ENCODE results near the gene CDH4.

CDH4 gene

GRCh38 chr20:61655591-61655990 lies 403.5 kb downstream of the CDH4 start:
- no peak for DNase-seq (ENCODE audit: low read depth)

- no peak for DNase-seq (ENCODE audit: low read depth)
Observed at GRCh38 chr20:61656198-61656597, 404.1 kb downstream of the CDH4 start.

- DNase-seq (ENCODE audit: low read depth): no peak
Observed at GRCh38 chr20:61657721-61658377, 405.8 kb downstream of the CDH4 start.

- DNase-seq (ENCODE audit: low read depth): no peak
Observed at GRCh38 chr20:61658563-61658962, 406.5 kb downstream of the CDH4 start.

DNA sequence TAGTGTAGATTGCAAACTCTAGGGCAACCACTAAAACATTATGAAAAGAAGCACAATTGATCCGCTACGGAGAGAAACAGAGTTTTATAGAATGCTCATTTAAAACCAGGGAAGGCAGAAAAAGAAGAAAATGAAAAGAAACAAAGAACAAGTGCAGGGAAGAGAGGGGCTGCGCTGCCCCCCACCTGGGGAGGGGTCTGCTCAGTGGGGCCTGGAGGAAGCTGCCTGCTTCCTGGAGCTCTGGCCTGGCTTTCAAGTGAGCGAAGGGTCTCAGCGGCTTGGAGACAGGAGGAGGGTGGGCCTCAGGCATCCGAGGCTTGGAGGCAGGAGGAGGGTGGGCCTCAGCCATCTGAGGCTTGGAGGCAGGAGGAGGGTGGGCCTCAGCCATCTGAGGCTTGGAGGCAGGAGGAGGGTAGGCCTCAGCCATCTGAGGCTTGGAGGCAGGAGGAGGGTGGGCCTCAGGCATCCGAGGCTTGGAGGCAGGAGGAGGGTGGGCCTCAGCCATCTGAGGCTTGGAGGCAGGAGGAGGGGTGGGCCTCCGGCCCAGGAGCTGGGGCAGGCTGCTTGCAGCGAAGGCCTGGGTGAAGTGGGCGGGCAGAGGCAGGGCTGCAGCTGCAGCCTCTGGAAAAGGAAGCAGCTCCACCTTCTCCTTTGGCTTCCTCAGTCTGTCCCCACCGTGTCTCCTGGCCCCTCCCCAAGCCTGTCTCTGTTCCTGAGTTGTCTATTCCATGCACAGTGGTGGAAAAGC lies 407.4 kb downstream of the CDH4 start:
- no peak for DNase-seq (ENCODE audit: low read depth)

GRCh38 chr20:61659994-61660346 lies 407.9 kb downstream of the CDH4 start:
- no peak for DNase-seq (ENCODE audit: low read depth)

GRCh38 chr20:61660559-61660958 lies 408.5 kb downstream of the CDH4 start:
- DNase-seq (ENCODE audit: low read depth): no peak

GRCh38 chr20:61661025-61661424 lies 409.0 kb downstream of the CDH4 start:
- no peak for DNase-seq (ENCODE audit: low read depth)

- no peak for DNase-seq (ENCODE audit: low read depth)
Observed at GRCh38 chr20:61661583-61661982, 409.5 kb downstream of the CDH4 start.

DNA sequence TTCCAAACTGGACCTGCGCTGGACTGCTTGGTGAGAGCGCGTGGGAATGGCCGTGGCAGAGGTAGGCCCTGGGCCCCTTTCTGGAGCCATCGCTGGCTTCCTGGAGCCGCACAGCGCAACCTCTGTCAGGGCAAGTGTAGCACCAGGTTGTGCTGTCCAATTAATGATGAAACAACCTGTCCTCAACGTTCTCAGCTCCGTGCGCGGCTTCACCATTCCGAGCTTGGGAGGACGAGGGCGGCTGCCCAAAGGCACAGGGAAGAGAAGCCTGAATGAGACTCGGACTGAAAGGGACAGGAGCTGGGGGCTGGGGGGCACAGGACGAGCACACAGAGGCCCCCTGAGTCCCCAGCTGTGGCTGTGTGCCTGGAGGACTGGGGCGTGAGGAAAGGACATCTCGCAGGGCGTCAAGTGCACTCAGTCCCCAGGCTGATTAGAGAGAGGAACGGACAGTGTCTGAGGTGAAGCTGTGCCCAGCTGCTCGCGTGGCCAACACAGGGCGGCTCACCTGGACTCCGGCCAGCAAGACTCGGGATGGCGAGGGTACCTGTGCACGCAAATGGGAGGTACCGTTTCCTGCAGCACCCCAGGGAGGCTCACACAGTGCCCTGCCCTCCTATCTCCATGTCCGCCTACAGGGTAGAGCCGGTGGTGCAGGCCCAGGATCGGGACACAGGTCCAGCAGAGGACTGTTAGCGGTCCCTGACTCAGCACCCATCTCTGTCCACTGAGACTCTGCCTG lies 410.3 kb downstream of the CDH4 start:
- peak; percentile 10 for DNase-seq (ENCODE audit: low read depth)

DNA sequence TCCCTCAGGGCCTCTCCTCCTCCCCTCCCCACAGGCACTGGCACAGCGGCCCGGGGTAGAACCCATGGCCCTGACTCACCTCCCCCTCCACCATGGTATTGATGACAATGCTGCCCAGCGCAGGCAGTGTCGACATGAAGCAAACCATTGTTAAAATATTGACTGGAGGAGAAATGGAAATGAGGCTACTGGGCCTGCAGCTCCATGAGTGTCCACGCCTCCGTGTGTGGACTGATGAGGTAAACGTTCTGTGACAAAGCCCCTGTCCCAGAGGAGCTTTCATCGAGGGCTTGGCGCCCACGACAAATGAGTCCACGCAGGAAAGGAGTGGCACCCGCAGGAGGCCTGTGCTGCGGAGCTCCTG lies 410.9 kb downstream of the CDH4 start:
- DNase-seq (ENCODE audit: low read depth): no peak

DNA sequence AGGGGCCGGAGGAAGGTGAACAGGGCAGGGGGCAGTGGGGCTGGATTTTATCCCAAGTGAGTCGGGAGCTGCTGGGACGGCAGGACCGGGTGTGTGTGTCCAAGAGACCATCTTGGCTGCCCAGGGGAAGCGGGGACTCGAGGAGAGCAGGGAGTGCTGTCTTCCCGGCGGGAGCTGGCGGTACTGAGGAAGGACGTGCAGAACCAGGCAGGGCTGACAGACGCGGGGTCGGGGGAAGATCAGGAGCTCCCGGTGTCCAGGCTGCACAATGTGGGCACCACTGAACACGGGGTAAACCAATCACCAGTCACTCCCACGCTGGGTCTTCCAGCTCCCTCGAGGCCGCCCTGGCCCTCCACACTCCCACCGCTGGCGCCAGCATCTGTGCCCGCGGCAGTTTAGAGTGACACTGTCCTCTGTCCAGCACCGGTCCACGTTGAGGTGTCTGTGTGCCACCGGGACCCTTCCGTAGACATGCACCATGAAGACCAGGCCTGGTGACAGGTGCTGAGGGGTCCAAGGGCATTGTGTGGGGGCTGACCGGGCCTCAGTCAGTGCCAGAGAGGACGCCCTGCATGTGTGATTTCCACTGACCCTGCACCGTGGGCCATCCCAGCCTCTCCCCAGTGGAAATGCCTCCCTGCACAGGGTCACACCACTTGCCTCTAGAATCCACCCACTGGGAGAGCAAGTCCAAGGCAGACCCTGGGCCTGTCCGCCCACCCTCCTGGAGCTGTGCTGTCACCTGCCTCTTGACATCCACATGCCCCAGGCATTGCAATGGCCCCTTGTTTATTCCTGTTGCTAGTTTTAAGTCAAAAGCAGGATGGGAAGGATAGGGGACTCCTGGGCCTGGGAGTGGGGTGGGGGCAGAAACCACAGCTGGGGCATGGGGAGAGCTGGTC lies 411.7 kb downstream of the CDH4 start:
- DNase-seq (ENCODE audit: low read depth): no peak

DNA sequence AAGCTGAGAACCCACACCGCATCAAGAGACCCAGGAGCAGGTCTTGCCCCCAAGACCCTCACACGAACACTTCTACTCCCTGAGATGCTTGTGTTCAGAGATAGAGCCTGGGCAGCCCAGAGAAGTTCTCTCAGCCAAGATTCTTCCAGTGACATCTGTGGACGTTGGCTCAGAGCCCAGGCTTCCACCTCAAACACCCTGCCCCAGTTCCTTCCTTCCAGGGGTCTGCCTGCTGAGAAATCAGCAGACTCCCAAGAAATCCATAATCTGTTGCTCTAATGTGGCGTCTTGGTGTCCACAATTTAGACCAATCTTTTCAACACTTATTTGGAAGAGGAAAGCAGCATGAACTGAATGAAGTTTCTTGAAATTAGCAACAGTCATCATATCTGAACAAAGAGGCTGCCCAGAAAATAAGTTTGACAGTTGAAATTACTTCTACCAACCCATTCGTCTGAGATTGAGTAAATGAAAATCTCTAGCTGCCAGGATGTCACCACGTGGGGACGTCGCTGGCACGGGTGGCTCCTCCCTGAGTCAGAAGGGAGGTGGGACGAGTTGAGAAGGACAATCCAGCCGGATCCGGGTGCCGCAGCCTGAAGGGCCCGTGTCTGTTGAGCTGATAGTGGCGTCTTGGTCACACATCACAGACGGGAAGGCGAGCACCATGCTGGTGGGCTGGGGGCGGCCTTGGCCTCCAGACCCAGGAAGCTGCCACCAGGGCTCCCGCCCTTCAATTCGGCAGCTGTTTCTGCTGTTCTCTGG lies 412.7 kb downstream of the CDH4 start:
- no peak for DNase-seq (ENCODE audit: low read depth)

DNA sequence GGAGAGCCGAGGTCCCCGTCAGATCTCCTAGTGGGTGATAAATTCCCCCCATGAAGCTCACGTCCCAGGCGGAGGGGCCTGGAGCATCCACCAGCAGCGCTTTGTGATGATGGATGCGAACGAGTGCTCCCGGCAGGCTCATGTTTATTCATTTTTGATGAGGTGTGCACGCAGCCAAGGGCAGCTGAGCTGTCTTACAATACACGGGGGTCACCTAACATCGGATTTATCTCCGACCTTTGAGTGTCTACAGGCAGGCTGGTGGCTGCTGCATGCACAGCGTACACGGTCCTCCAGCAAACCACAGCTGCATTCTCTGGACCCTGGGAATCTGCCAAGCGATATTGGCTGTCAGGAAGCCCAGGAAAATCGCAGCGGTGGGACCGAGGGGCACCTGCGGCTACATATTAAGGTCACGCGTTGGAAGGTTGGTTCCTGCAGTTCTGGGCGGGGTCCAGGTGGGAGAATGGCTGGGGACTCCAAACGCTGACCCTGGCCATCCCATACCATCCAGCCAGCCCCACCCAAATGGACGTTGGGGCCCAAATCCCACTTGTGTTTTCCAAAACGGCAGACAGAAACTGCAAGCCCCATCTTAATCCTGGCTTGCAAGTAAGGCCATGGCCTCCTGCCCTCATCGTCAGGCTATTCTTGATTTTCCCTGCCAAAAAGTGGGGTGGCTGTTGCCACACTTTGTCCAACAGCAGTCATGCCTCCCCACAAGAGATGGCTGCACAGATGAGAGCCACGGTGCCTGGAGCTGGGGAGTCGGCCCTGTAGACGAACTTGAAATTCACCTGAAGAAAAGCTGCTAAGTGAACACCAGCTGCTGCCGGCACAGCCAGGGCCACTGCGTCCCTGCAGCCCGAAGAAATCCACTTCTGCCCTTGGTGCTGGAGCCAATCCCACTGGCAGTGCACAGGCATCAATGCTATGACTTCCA lies 413.7 kb downstream of the CDH4 start:
- no peak for DNase-seq (ENCODE audit: low read depth)

- no peak for DNase-seq (ENCODE audit: low read depth)
Observed at GRCh38 chr20:61666471-61666832, 414.4 kb downstream of the CDH4 start.

DNA sequence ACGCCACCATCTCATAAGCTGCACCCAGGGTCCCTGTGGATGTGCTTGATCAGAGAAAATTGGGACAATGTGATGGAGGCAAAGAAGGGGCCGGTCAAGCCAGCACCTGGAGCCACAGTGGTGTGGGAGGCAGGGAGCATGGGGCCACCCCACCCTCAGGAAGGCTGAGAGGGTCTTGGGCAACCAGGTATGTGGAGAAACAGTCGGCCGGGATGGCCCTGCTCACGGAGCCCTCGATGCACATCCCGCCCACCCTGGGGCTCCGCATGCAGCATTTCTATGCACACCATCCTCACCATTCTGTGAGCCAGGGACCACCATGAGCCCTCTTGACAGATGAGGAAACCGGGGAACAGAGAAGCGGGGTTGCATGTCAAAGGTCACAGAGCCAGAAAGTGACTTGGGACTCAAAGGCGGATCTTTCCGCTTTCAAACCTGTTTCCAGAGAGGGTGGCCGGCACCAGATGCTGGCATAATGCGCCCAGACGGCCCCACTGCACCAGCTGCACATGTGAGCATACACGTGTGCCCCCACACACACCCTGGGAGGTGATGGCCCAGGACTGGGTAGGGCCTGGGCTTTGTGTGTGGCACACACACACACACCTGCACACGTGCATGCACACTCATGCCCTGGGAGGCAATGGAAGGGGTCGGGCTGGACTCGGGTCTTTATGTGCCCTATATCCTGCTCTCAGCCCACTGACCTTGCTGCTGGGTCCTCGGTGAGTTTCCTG lies 415.2 kb downstream of the CDH4 start:
- no peak for DNase-seq (ENCODE audit: low read depth)

GRCh38 chr20:61668065-61668650 lies 416.1 kb downstream of the CDH4 start:
- no peak for DNase-seq (ENCODE audit: low read depth)

DNA sequence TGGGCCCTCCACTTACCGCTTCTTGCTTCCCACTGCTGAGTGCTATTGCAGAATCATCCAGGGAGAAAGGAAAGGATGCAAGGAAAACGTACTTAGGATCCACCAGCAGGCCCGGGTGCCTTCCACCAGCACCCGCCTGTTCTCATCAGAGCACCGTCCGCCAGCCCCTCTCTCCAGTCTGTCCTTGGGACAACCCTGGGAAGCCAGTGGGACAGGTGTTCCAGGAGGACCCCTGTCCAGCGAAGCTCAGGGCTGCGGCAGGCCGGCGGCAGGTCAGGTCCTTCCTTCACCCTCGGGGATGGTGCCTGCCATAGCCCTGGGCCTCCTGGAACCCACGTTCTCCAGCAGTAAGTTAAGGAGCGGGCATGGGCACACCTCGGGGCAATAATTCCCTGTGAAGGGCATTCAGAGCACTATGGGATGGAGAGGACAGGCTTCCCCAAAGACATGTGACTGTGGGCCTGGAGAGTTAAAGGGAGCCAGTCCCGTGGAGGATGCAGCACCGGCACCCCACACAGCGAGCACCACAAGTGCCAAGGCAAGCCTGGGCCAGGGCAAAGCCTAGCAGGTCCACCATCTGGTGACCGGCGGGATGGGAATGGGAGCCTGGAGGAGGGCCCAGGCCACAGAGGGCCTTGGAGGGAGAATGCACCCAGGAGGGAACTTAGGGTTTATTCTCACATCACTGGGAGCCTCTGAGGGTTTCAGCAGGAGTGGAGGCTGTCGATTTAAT lies 416.9 kb downstream of the CDH4 start:
- DNase-seq (ENCODE audit: low read depth): no peak

GRCh38 chr20:61670274-61670673 lies 418.2 kb downstream of the CDH4 start:
- DNase-seq (ENCODE audit: low read depth): no peak
